AML-193 (cell line): Measurements from ENCODE around the gene ACVRL1.

Source experiments
- DNase-seq, 2 experiments: peaks; one replicate each; lab custom pipeline; 2025; lab: John Stamatoyannopoulos, UW

Gene ACVRL1

GRCh38 chr12:51942501-51943000 is 35.2 kb downstream of the ACVRL1 start:
- DNase-seq: no peak

- DNase-seq: no peak
Measured at GRCh38 chr12:51943346-51943745, 36.0 kb downstream of the ACVRL1 start.

GRCh38 chr12:51944608-51945233 is 37.4 kb downstream of the ACVRL1 start:
- no peak for DNase-seq

GRCh38 chr12:51947246-51947996 is 40.1 kb downstream of the ACVRL1 start:
- DNase-seq: no peak

- no peak for DNase-seq
Measured at GRCh38 chr12:51948066-51948465, 40.8 kb downstream of the ACVRL1 start.

- no peak for DNase-seq
Measured at GRCh38 chr12:51949342-51950030, 42.2 kb downstream of the ACVRL1 start.

- DNase-seq: no peak
Measured at GRCh38 chr12:51950682-51951198, 43.4 kb downstream of the ACVRL1 start.

- peak; percentile 77 to 82 for DNase-seq
Measured at GRCh38 chr12:51951199-51951842, 44.0 kb downstream of the ACVRL1 start, which contains the start of gene ACVR1B. Gene ACVR1B (plus strand): TSS chr12:51951699. CDS start chr12:51951744, 45 bp downstream.

- no peak for DNase-seq
Measured at GRCh38 chr12:51951843-51952722, 44.8 kb downstream of the ACVRL1 start.

GRCh38 chr12:51953089-51953488 is 45.8 kb downstream of the ACVRL1 start:
- DNase-seq: no peak

GRCh38 chr12:51953864-51954263 is 46.6 kb downstream of the ACVRL1 start:
- DNase-seq: no peak

GRCh38 chr12:51954561-51955361 is 47.5 kb downstream of the ACVRL1 start:
- peak; percentile 54 to 64 for DNase-seq

- DNase-seq: no peak
Measured at GRCh38 chr12:51955702-51956101, 48.4 kb downstream of the ACVRL1 start.

- no peak for DNase-seq
Measured at GRCh38 chr12:51958542-51958941, 51.2 kb downstream of the ACVRL1 start.

- DNase-seq: no peak
Measured at GRCh38 chr12:51959211-51959610, 51.9 kb downstream of the ACVRL1 start.

GRCh38 chr12:51959921-51960320 is 52.6 kb downstream of the ACVRL1 start:
- no peak for DNase-seq

GRCh38 chr12:51960488-51960887 is 53.2 kb downstream of the ACVRL1 start:
- no peak for DNase-seq

GRCh38 chr12:51960890-51961289 is 53.6 kb downstream of the ACVRL1 start:
- DNase-seq: no peak

GRCh38 chr12:51961834-51962233 is 54.5 kb downstream of the ACVRL1 start:
- DNase-seq: no peak

GRCh38 chr12:51962737-51963136 is 55.4 kb downstream of the ACVRL1 start:
- DNase-seq: no peak
